MM.1S (cell line): ENCODE data around the gene NELL1.

ENCODE experiments used
- DNase-seq: peaks from one replicate; pipeline ENCODE4 v3.0.0-alpha.2; 2015
- H2AFZ ChIP-seq: fragments of 300-600 bp; sonication (generic); 2 replicates; pipeline ENCODE4 v1.6.0; 2016; ENCODE audit warnings: antibody characterized with exemption, low read length
- H3F3A ChIP-seq: fragments of 300-600 bp; sonication (generic); 2 replicates; pipeline ENCODE4 v1.6.1; 2016; ENCODE audit warnings: mild to moderate bottlenecking, antibody characterized with exemption, low read length, moderate library complexity, mixed read lengths; ENCODE audit not compliant: insufficient read depth
- H3K27ac ChIP-seq: fragments of 300-600 bp; sonication (generic); 2 replicates; pipeline ENCODE4 v1.5.1; 2016; ENCODE audit warnings: mild to moderate bottlenecking, low read length
- H3K27me3 ChIP-seq: fragments of 300-600 bp; sonication (generic); replicated peaks from 2 replicates; pipeline ENCODE4 v1.6.0; 2016; ENCODE audit warnings: low read length; ENCODE audit not compliant: insufficient read depth
- H3K36me3 ChIP-seq: fragments of 300-600 bp; sonication (generic); replicated peaks from 2 replicates; pipeline ENCODE4 v1.6.1; 2016; ENCODE audit warnings: mild to moderate bottlenecking, low read length, mixed read lengths; ENCODE audit not compliant: insufficient read depth
- H3K4me1 ChIP-seq: fragments of 300-600 bp; sonication (generic); 2 replicates; pipeline ENCODE4 v1.6.1; 2016; ENCODE audit warnings: low read length, mixed read lengths
- H3K4me2 ChIP-seq: fragments of 300-600 bp; sonication (generic); 2 replicates; pipeline ENCODE4 v1.6.0; 2016; ENCODE audit warnings: low read depth, low read length
- H3K4me3 ChIP-seq: fragments of 300-600 bp; sonication (generic); 2 replicates; pipeline ENCODE4 v1.5.1; 2016; ENCODE audit warnings: low read length, mixed read lengths
- H3K79me2 ChIP-seq: fragments of 300-600 bp; sonication (generic); 2 replicates; pipeline ENCODE4 v1.6.1; 2016; ENCODE audit warnings: mixed run types, low read length, mixed read lengths
- H3K9ac ChIP-seq: fragments of 300-600 bp; sonication (generic); 2 replicates; pipeline ENCODE4 v1.6.1; 2016; ENCODE audit warnings: low read length, mixed read lengths
- H3K9me2 ChIP-seq: fragments of 300-600 bp; sonication (generic); replicated peaks from 2 replicates; pipeline ENCODE4 v1.6.1; 2016; ENCODE audit warnings: mild to moderate bottlenecking, low read length, mixed read lengths; ENCODE audit not compliant: insufficient read depth
- H3K9me3 ChIP-seq: fragments of 300-600 bp; sonication (generic); replicated peaks from 2 replicates; pipeline ENCODE4 v1.6.1; 2016; ENCODE audit warnings: mild to moderate bottlenecking, low read length, mixed read lengths; ENCODE audit not compliant: insufficient read depth
- H4K20me1 ChIP-seq: fragments of 300-600 bp; sonication (generic); 2 replicates; pipeline ENCODE4 v1.6.1; 2016; ENCODE audit warnings: mild to moderate bottlenecking, low read length, moderate library complexity, mixed read lengths; ENCODE audit not compliant: insufficient read depth
- CTCF ChIP-seq: fragments of 300-600 bp; sonication (generic); IDR thresholded peaks from 2 replicates; pipeline ENCODE4 v1.5.1; 2016; ENCODE audit warnings: antibody characterized with exemption, low read length, mixed read lengths
- EZH2 ChIP-seq: fragments of 300-600 bp; sonication (generic); optimal IDR thresholded peaks from 2 replicates; pipeline ENCODE3; 2017; ENCODE audit warnings: low read depth, mild to moderate bottlenecking, antibody characterized with exemption, low read length, mixed read lengths
- EZH2phosphoT487 ChIP-seq: fragments of 300-600 bp; sonication (generic); IDR thresholded peaks from 2 replicates; pipeline ENCODE4 v1.6.1; 2018; ENCODE audit warnings: antibody characterized with exemption, low read length

Gene NELL1

GRCh38 chr11:20937826-20938225 is 268.4 kb downstream of the NELL1 start:
- Histone ChIP-seq H3K9me3 (no peaks in the 10 kb centered on the region), H4K20me1 (no peaks in the 10 kb centered on the region), H3K27me3 (no peaks in the 10 kb centered on the region), H3K9ac (no peak overlapping the region), H3K9me2 (no peaks in the 10 kb centered on the region), H3K4me1 (no peaks in the 10 kb centered on the region), H3K4me3 (no peak overlapping the region), H3K4me2 (no peak overlapping the region), H3K36me3 (no peaks in the 10 kb centered on the region), H3K27ac (no peak overlapping the region), H3K79me2 (no peaks in the 10 kb centered on the region), H3F3A (no peaks in the 10 kb centered on the region), H2AFZ (no peak overlapping the region)
- DNase-seq: no peak
- TF ChIP-seq EZH2phosphoT487 (no peak), CTCF (no peak), EZH2 (no peak)

GRCh38 chr11:20949585-20949984 is 280.2 kb downstream of the NELL1 start:
- Histone ChIP-seq H3F3A (no peaks in the 10 kb centered on the region), H3K4me3 (no peak overlapping the region), H2AFZ (no peak overlapping the region), H3K27me3 (no peaks in the 10 kb centered on the region), H3K4me1 (no peaks in the 10 kb centered on the region), H4K20me1 (no peaks in the 10 kb centered on the region), H3K27ac (no peak overlapping the region), H3K9ac (no peak overlapping the region), H3K79me2 (no peaks in the 10 kb centered on the region), H3K36me3 (no peaks in the 10 kb centered on the region), H3K9me3 (no peaks in the 10 kb centered on the region), H3K9me2 (no peaks in the 10 kb centered on the region), H3K4me2 (no peak overlapping the region)
- no peak for DNase-seq
- TF ChIP-seq EZH2 (no peak), CTCF (no peak), EZH2phosphoT487 (no peak)

GRCh38 chr11:20962581-20962980 is 293.2 kb downstream of the NELL1 start:
- Histone ChIP-seq H3K4me1 (no peaks in the 10 kb centered on the region), H3K79me2 (no peaks in the 10 kb centered on the region), H3K9me2 (no peaks in the 10 kb centered on the region), H3K4me3 (no peak overlapping the region), H3K4me2 (no peak overlapping the region), H3F3A (no peaks in the 10 kb centered on the region), H3K9ac (no peak overlapping the region), H3K27ac (no peak overlapping the region), H2AFZ (no peak overlapping the region), H3K9me3 (no peaks in the 10 kb centered on the region), H3K27me3 (no peaks in the 10 kb centered on the region), H3K36me3 (no peaks in the 10 kb centered on the region), H4K20me1 (no peaks in the 10 kb centered on the region)
- no peak for DNase-seq
- TF ChIP-seq EZH2 (no peak), EZH2phosphoT487 (no peak), CTCF (no peak)
